ENCODE results near the gene TIPRL.

The TIPRL gene

DNA sequence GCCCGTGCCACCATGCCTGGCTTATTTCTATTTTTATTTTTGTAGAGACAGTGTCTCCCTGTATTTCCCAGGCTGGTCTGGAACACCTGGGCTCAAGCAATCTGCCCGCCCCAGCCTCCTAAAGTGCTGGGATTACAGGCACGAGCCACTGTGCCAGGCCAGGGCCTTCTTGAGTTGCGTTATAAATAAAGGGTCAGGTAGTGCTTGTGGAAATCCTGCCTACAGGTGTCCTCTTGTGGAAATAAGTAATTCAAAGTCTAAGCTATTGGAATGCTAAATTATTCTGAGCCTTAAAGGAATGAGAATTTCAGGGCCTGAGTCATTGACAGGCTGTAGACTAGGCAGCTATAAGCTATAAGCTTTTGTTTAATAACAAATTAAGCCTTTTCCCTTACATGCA is 38.9 kb downstream of the TIPRL start:
- no peak for DNase-seq

DNA sequence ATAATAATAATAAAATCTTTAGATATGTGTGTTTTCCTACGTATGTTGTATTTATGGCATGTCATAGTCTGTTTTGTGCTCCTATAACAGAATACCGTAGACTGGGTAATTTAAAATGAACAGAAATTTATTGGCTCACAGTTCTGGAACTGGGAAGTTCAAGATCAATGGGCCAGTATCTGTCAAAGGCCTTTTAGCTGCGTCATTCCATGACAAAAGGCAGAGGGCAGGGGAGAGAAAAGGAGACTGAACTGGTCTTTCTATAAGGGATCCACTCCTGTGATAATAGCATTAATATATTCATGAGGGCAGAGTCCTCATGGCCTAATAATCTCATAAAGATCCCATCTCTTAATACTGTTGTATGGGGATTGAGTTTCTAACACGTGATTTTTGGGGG is 39.9 kb downstream of the TIPRL start:
- DNase-seq: no peak

DNA sequence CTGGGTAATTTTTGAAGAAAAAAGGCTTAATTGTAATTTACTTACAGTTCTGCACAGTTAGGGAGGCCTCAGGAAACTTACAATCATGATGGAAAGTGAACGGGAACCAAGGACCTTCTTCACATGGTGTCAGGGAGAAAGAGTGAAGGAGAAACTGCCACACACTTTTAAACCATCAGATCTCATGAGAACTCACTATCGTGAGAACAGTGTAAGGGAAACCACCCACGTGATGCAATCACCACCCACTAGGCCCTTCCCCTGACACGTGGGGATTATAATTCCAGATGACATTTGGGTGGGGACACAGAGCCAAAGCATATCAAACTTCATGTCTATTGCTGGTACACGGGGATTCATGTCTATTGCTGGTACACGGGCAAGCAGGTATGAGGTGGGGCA is 41.7 kb downstream of the TIPRL start:
- no peak for DNase-seq

DNA sequence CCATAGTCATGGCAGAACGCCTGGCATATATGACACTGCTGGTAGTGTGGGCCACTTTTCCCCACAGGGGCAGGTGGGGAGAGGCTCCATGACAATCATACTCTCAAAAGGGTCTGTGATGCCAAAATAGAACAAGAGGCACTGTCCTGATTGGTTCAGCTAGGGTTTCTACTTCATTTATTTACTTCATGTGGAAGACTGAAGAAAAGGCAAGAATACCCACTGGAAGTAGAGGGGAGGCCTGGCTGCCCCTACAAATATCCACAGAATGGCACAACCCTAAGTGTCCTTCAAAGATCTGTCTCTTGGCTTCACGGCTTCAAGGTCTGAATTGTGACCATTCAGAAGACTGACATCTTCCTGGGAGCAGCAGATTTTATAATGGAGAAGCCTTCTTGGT is 42.5 kb downstream of the TIPRL start:
- no peak for DNase-seq

DNA sequence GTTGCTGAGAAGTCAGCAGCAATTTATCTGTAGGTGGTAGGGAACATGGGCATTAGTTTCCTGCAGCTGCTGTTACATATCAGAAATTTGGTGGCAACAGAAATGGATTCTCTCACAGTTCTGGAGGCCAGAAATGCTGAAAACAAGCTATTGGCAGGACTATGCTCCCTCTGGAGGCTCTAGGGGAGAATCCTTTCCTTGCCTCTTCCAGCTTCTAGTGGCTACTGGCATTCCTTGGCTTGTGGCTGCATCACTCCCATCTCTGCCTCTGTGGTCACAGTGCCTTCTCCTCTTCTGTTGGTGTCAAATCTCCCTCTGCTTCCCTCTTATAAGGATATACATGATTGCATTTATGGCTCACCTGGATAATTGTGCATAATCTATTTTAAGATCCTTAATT is 44.5 kb downstream of the TIPRL start:
- no peak for DNase-seq

DNA sequence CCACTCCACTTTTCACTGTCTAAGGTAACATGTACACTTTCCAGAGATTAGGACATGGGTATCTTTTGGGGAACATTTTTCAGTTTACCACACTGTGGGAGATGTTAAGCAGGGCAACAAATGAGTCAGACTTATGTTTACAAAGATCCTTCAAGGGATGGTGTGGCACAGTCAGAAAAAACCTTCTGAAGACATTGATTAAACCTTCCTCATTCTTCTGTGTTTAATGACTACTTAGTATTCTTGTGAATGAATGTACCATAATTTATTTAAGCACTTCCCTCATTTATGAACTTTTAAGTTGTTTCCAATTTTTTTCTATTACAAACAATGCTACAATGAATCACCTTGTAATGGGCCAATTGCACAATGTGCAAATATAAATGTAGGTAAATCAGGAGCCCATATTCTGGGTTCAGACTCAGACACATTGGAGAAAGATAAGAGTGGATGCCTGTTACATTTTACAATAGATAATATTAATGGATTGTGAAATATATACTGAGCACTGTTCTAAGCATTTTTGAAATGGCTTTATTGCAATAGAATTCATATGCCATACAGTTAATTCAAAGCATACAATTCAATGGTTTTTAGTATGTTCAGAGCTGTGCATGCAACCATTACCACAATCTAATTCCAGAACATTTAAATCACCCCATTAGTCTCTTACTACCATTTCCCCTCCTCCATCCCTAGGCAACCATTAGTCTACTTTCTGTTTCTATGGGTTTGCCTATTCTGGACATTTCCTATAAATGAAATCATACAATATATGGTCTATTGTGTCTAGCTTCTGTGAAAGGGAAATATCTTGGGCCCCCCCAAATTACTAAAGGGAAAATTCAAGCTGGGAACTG is 45.1 kb downstream of the TIPRL start:
- DNase-seq: no peak

DNA sequence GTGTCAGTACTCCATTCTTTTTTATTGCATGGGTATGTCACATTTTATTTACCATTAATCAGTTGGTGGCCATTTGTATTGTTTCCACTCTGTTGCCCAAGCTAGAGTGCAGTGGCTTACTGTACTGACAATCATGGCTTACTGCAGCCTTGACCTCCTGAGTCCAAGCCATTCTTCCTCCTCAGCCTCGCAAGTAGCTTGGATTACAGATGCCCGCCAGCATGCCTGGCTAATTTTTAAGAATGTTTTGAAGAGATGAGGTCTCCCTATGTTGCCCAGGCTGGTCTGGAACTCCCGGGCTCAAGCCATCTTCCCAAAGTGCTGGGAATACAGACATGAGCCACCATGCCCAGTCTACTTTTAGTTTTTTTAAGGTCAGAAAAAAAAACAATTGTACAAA is 46.2 kb downstream of the TIPRL start:
- DNase-seq: no peak

DNA sequence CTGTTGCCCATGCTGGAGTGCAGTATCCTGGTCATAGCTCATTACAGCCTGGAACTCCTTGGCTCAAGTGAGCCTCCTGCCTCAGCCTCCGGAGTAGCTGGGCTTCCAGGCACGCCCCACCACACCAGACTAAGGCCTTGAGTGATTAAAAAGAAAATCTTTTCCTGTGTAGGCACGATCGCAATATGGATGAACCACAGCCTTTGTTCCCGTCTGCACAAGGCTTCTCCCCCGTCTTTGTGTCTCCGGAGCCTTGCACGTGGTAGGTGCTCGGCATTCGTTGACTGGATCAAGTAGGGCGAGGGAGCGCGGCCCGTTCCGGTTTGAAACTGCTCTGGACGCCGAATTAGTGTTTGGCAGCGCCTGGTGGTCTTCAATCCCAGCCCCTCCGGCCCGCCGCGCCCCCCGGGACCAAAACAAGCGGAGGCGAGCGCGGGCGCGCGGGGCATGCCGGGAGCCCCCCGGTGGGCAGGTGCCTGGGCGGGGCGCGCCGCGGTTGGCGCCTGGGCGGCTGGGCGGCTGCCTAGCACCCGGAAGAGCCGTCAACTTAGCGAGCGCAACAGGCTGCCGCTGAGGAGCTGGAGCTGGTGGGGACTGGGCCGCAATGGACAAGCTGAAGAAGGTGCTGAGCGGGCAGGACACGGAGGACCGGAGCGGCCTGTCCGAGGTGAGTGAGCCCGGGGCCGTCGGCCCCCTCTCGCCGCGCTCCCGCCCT is 46.9 kb downstream of the TIPRL start, which contains the start of gene SFT2D2:
SFT2D2 (plus strand) TSS at position 529 of the 715 bp plus-strand sequence; CDS start at position 605, 76 bp downstream.
- peak; percentile 65 for DNase-seq

DNA sequence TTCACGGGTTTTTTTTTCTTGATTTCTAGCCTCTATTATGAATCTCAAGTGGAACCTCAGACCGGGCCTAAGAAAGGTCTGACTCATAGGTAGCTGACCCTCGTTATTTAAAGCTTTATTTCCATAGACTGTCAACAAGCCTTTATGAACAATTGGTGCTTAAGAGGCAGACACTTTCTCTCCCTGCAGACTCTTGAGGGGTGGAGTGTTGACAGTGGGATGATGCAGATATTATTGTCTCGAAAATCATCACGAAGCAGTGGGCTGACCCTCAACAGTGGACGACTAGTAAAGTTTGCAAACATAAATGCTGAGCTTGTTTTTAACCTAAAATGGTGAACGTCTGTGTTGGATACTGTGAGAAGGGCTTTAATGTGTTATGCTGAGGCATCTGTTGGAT is 48.9 kb downstream of the TIPRL start:
- DNase-seq: no peak

DNA sequence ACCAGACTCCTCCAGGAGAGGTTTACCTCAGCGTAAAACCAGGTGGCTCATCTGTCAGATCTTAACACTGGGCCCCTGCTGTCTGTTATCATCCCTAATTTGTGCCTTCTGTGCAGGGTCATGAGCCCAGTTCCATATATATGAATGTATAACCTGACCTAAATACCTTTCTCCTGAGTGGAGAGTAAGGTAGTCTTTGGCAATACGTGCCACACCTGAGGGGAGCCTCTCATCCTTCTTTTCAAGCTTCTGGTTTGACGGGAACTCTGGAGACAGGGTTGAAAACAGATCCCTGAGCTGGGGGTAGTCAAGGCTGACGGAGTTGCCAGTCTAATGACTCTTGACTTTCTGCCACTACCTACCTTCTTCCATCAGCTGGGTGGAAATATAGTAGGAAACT is 51.1 kb downstream of the TIPRL start:
- no peak for DNase-seq

DNA sequence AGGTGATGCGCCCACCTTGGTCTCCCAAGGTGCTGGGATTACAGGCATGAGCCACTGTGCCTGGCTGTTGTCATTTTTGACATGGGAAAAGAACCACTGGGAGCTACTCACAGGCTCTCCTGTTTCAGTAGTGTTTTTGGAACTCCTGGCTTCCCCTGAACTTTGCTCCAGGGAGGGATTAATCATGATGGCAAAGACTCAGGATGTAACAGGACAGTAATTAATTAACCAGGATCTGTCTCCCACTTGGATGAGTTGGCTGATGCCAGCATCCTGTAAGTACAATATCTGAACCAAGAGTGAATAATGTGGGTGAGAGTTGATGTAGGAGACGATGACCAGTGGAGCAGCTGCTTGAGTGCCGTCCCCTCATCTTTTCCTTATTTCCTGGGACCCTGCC is 51.9 kb downstream of the TIPRL start:
- no peak for DNase-seq

DNA sequence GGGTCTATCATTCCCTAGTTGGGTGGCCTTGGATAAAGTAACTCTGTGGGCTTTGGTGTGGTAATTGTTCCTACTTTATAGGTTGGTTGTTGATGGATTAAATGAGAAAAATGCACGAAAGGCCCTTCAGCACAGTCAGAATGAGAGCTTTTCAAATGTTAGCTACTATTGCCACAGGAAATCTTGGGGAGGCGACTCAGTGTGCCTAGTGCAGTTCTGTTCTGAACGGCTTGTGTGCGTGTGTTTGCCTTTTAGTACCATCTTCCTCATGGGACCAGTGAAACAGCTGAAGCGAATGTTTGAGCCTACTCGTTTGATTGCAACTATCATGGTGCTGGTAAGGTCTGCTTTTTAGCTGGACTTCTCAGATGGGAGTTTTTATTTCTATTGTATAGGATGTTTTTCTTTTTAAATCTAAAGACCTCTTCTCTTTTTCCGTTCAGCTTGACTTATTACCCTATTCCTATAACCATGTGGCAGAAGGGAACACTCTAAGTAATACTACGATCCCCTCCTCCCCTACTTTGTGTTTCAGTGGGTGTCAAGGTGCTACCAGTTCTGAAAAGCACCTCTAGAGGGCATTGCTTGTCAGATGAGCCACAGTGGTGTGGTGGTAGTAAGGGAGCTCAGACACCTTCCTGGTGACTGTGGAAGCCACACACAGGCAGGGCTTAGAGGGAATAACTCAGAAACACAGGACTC is 56.2 kb downstream of the TIPRL start:
- peak in 1 of 2 experiments; percentile 15 for DNase-seq

DNA sequence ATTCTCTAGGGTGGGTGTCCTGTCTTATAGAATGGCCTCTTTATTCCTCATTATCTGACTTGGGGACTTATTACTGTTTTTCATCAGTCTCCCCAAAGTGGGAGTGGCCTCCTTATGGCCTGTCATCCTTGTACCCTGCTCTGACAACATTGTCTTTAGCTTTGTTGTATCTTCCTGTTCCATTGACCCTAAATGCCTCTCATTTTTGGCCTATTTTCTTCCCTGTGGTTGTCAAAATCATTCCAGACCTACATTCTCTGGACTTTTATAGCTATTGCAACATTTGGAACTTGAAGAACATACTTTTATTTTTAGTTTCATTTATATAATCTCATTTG is 56.8 kb downstream of the TIPRL start:
- DNase-seq: no peak

DNA sequence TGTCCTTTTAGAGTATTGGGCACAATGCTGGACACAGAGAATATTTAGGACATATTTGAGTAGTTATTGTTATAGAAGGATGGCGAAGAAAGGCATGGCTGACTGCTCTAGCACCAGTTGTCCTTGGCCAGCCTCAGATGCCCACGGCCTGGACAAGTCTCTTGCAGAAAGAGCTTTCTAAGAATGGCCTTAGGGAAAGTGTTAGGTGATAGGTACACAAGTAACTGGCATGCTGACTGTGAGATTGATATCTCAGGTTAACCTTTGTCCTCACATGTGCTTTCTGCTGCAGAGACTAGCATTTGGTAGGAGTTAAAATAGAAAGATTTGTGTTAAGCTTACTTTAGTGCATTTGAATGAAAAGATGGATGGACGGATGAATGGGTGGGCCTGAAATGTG is 57.2 kb downstream of the TIPRL start:
- no peak for DNase-seq

DNA sequence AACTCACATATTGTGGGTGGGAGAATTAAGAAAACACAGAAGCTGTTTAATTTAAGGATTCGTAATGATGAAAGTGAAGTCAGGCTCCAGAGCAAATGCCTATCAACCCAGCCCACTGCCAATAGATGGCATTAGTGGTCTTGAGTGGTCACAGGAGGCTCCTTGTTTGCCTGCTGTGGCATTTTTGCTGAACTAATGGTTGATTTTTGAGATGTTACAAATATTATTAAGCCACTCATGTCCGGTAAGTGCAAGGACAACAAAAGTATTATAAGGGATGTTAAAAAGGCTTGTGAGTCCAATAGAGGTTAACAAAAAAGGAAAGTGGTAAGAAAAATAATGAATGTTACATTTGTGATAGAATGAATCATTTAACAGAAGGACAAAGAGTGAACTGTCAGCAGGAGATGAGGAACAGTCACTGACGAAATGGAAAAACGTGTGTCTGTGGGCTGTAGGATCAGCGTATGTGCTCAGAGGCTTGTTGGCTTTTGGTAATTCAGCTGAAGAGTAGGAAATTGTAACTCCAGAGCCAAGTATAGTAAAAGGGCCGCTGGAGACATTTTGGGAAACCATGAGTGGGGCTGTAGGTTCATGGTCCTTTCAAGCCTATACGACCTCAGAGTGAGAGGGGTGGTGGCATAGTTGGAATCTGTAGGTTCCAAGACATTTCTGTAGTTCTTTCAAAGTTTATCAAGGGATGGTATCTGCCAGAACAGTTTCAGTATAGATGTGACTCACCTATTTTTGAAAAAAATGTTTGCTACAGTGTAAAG is 58.3 kb downstream of the TIPRL start:
- DNase-seq: no peak

DNA sequence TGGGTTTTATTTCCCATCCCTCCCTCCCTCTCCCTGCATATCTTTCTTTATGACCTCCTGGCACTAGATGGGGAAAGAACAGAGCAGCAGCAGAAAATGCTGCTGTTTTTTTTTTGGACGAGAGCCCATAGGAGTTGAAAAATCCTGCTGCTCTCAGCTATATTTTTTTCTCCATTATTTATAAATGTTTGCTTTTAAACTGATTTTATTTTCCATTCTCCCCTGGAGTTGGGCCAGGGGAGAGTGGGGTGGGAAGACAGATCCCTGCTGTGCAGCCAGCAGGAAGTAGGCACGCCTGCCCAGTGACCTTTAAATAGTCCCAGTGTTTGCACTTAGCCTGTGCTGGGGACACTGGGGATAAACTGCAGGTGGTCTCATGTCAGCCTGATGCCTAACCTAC is 64.4 kb downstream of the TIPRL start:
- DNase-seq: no peak

DNA sequence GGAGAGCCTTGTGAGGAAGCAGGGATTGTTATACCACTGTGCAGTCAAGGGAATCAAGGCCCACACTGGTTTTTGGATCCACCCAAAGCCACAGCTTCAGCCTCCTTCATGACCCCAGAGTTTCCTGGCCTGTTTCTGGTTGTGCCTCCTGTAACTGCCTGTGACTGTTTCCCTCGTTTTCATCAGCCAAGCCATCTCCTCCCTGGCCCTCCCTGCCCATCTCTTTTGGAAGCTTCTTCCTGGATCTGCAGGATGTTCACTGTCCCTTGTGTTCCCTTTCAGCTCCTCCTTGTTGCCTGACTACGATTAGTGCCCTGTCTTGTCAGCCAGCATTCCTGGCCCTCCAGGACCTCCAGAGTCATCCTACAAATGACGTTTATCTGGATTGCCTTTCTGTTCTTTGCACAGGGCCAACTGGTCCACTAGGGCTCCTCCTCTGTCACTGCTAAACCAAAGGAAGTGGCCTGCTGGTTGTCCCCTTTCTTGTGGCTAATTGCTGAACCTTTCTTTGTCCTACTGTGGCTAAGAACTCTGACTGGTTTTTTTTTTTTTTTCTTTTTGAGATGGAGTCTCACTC is 65.0 kb downstream of the TIPRL start:
- DNase-seq: no peak

DNA sequence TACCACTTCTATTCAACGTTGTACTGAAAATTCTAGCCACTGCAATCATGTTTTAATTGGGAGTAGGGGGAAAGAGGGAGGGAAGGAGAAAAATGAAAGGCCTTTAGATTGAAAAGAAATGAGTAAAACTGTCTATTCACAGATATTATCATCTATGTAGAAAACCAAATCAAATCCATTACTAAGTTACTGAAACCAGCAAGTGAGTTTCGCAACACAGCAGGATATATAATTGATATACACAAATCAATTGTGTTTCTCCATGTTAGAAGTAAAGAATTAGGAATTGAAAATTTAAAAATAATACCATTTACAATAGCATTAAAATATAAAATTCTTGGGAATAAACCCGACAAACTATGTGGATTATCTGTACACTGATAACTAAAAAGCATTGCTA is 66.3 kb downstream of the TIPRL start:
- DNase-seq: no peak

DNA sequence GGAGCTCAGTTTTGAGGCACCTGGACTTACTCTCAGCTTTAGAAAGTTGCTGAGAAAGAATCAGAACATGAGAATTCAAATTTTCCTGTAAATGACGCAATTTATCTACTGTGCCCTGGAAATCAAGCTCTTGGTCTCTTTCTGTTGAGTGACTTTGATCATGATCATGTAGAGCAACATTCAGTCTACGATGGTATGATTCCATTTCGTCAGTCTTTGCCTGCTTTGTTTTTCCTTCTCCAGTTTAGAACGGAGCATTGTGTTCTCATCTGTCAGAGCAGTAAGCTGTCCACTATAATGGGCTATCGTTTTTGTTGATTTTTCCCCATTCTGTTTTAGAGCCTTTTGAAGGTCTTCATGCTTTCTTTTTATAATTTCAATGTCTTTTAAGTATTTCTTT is 67.7 kb downstream of the TIPRL start:
- no peak for DNase-seq

Measured in activated CD4-positive, alpha-beta T cell treated with anti-CD3 and anti-CD28 coated beads, Interleukin-2, amount 50 U/mL, for 4 hours (primary cell).